HL-60 (cell line): Measurements from ENCODE around the gene MAP6D1.

Source experiments
- DNase-seq, 2 experiments: peaks; one replicate each; pipeline ENCODE4 v3.0.0-alpha.2; 2010 to 2020; ENCODE audit warnings: low read depth in 1 of 2, low spot score in 1 of 2
- H3K27ac ChIP-seq: fragments of 250-450 bp; sonication (Bioruptor Pico); replicated peaks from 2 replicates; pipeline ENCODE4 v1.5.1; 2020; ENCODE audit warnings: mild to moderate bottlenecking, moderate library complexity
- H3K27me3 ChIP-seq: fragments of 250-450 bp; sonication (Bioruptor Pico); 2 replicates; pipeline ENCODE4 v1.5.1; 2021; ENCODE audit warnings: mild to moderate bottlenecking, moderate library complexity; ENCODE audit not compliant: insufficient read depth, poor library complexity, severe bottlenecking
- H3K4me3 ChIP-seq: replicated peaks from 2 replicates; pipeline ENCODE4 v1.5.1; 2011; ENCODE audit warnings: mild to moderate bottlenecking, control low read depth, low read length; ENCODE audit not compliant: insufficient read depth
- GABPA ChIP-seq: IDR thresholded peaks from 2 replicates; pipeline ENCODE4 v1.6.1; 2012; ENCODE audit warnings: low read depth
- POLR2AphosphoS5 ChIP-seq: IDR thresholded peaks from 2 replicates; pipeline ENCODE4 v1.6.1; 2012; ENCODE audit warnings: low read depth
- SPI1 ChIP-seq: IDR thresholded peaks from 2 replicates; pipeline ENCODE4 v1.6.1; 2012; ENCODE audit warnings: low read depth, mild to moderate bottlenecking, borderline replicate concordance
- TF ChIP-seq, protein P1 (sequence below): IDR thresholded peaks from 2 replicates; pipeline ENCODE4 v1.6.1; 2012; ENCODE audit warnings: low read depth; ENCODE audit not compliant: insufficient replicate concordance
- TF ChIP-seq, protein P2 (sequence below): IDR thresholded peaks from one replicate; pipeline ENCODE4 v1.5.1; 2011; ENCODE audit warnings: low read length, control low read depth, inconsistent platforms; ENCODE audit not compliant: insufficient read depth

MAP6D1 gene

DNA sequence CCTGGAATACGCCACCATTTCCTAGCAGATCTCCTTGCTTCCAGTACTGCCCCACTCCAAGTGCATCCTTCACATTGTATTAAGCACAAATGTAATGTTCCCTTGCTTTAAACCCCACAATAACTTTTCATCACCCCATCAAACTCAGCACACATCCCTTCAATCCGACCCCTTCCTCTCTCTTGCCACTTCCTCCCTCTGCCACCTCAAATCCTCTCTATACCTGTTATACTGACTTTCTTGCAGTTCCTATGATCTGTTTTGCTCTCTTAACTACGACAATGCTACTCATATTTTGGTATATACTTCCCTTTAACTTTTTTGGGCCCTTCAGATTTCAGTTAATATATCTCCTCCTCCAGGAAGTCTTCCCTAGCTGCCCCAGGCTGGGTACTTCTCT, 45.2 kb upstream of the MAP6D1 start:
- TF ChIP-seq SPI1 (peak; percentile 59; the same call in 1 of the 2 replicates), POLR2AphosphoS5 (no peak), GABPA (no peak)
- TF ChIP-seq, protein P1, sequence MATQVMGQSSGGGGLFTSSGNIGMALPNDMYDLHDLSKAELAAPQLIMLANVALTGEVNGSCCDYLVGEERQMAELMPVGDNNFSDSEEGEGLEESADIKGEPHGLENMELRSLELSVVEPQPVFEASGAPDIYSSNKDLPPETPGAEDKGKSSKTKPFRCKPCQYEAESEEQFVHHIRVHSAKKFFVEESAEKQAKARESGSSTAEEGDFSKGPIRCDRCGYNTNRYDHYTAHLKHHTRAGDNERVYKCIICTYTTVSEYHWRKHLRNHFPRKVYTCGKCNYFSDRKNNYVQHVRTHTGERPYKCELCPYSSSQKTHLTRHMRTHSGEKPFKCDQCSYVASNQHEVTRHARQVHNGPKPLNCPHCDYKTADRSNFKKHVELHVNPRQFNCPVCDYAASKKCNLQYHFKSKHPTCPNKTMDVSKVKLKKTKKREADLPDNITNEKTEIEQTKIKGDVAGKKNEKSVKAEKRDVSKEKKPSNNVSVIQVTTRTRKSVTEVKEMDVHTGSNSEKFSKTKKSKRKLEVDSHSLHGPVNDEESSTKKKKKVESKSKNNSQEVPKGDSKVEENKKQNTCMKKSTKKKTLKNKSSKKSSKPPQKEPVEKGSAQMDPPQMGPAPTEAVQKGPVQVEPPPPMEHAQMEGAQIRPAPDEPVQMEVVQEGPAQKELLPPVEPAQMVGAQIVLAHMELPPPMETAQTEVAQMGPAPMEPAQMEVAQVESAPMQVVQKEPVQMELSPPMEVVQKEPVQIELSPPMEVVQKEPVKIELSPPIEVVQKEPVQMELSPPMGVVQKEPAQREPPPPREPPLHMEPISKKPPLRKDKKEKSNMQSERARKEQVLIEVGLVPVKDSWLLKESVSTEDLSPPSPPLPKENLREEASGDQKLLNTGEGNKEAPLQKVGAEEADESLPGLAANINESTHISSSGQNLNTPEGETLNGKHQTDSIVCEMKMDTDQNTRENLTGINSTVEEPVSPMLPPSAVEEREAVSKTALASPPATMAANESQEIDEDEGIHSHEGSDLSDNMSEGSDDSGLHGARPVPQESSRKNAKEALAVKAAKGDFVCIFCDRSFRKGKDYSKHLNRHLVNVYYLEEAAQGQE, result no peak
- TF ChIP-seq, protein P2, sequence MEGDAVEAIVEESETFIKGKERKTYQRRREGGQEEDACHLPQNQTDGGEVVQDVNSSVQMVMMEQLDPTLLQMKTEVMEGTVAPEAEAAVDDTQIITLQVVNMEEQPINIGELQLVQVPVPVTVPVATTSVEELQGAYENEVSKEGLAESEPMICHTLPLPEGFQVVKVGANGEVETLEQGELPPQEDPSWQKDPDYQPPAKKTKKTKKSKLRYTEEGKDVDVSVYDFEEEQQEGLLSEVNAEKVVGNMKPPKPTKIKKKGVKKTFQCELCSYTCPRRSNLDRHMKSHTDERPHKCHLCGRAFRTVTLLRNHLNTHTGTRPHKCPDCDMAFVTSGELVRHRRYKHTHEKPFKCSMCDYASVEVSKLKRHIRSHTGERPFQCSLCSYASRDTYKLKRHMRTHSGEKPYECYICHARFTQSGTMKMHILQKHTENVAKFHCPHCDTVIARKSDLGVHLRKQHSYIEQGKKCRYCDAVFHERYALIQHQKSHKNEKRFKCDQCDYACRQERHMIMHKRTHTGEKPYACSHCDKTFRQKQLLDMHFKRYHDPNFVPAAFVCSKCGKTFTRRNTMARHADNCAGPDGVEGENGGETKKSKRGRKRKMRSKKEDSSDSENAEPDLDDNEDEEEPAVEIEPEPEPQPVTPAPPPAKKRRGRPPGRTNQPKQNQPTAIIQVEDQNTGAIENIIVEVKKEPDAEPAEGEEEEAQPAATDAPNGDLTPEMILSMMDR, result no peak
- DNase-seq, result no peak
- no peak overlapping the region; the same call in 1 of the 2 replicates for H3K27ac ChIP-seq
- H3K27me3 ChIP-seq, result no peaks in the 10 kb centered on the region
- no peak overlapping the region for H3K4me3 ChIP-seq

DNA sequence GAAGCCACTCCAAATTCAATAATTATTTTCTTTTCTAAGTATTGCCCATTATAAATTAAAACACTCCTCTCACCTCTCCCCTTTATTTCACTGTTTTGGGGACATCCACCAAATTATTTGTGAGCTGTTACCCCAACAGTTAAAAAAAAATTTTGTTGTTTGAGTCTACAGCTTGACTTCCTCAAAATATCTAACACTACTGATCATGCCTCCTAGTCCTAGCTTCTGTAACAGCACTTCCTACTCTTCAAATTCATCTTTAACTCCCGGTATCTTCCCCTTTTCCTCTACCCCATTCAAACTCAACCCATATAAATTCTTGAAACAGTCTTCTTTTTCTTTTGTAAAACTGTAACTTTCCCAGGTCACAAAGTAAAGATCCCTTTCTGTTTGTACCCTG, 43.4 kb upstream of the MAP6D1 start:
- TF ChIP-seq GABPA, result no peak
- peak; percentile 96 for TF ChIP-seq SPI1
- Histone ChIP-seq H3K27me3 (no peaks in the 10 kb centered on the region), H3K27ac (peak overlapping the region; percentile 53), H3K4me3 (no peak overlapping the region)
- DNase-seq, result peak in 1 of 2 experiments; percentile 42

DNA sequence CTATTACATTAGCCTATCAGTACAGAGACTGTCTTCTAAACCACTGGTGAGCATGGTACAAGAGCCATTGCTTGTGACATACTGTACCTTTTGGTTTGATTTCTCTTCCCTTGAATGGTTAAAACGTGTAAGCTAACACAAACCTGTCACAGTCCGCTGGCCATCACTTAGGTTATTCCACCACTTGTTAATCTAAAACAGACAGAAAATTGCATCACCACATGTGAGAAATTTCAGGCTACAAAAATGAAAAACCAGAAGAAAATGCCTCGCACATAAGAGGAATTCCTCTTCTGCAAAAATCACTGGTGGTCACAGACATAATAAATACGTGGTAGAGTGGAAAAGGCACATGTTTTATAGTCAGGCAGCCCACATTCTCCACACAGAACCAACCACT, 37.2 kb upstream of the MAP6D1 start:
- no peak for DNase-seq
- Histone ChIP-seq H3K27me3 (no peaks in the 10 kb centered on the region), H3K27ac (no peak overlapping the region), H3K4me3 (no peak overlapping the region)
- TF ChIP-seq POLR2AphosphoS5 (no peak), SPI1 (no peak), GABPA (no peak)
- TF ChIP-seq, protein P1, result no peak
- TF ChIP-seq, protein P2, result no peak

DNA sequence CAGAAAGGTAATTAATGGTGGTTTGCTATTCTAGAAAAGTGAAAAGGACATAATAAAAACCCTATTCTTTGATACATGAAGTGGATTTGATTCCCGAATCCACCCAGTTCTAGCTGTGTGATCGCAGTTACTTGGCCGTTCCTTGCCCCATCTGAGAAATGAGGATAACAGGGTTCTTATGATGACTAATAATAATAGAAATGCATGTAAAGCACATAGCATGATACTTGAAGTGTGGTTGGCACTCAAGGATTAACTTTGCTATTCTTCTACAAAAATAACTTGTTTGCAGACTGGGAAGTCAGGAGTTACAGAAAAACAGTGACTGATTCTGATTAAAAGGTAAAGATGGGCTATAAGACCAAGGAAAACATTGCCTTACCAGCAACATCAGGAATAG, 32.5 kb upstream of the MAP6D1 start:
- no peak for DNase-seq
- no peak for TF ChIP-seq GABPA
- TF ChIP-seq, protein P1, result no peak
- no peak for TF ChIP-seq POLR2AphosphoS5
- TF ChIP-seq SPI1, result no peak
- TF ChIP-seq, protein P2, result no peak
- Histone ChIP-seq H3K27ac (no peak overlapping the region), H3K27me3 (no peaks in the 10 kb centered on the region), H3K4me3 (no peak overlapping the region)
